B cell (primary cell): ENCODE data around the gene COL13A1. TPM values are rescaled to one million over a fixed set of nuclear protein-coding genes. Genes with fewer than 3 reads are reported as not detected.

Experiments
- ATAC-seq: fragments of 200-7000 bp; cut with Tn5 transposase; one replicate; pipeline ENCODE4 v1.10.0; 2021; ENCODE audit warnings: low read depth, mild to moderate bottlenecking, moderate number of reproducible peaks, moderate library complexity
- CTCF ChIA-PET: fragments of 350-600 bp; sonication (Branson Sonifier 250); formaldehyde crosslinking; loops from one replicate; lab custom pipeline; 2021; ENCODE audit warnings: antibody characterized with exemption, inconsistent platforms; lab: Charles Lee
- POLR2A ChIA-PET: fragments of 350-600 bp; sonication (Branson Sonifier 250); formaldehyde crosslinking; loops from one replicate; lab custom pipeline; 2021; ENCODE audit warnings: antibody characterized with exemption; lab: Charles Lee
- DNase-seq: peaks from one replicate; pipeline ENCODE4 v3.0.0; 2013
- H2AFZ ChIP-seq: 2 replicates; pipeline ENCODE4 v1.6.1; 2012; ENCODE audit warnings: mild to moderate bottlenecking, low read depth, low read length; ENCODE audit not compliant: insufficient read depth, poor library complexity, severe bottlenecking
- H3K27ac ChIP-seq, 2 donors: 1 replicate in 1 of 2; 2 replicates in 1 of 2; pipeline ENCODE4 v1.5.1; 2012 to 2013; ENCODE audit warnings: low read length in 2 of 2, mild to moderate bottlenecking in 2 of 2, moderate library complexity in 1 of 2
- H3K27me3 ChIP-seq, 4 experiments: fragments of 200-600 bp in 1 of 4; sonication (generic) in 1 of 4; replicated peaks in 1 of 4; 1 replicate in 2 of 4; 2 replicates in 2 of 4; pipeline versions ENCODE4 v1.6.1 to v1.7.0; 2013 to 2016; ENCODE audit warnings: low read length in 3 of 4, mild to moderate bottlenecking in 2 of 4, mixed read lengths in 1 of 4, moderate library complexity in 1 of 4; ENCODE audit not compliant: insufficient read depth in 4 of 4, control insufficient read depth in 3 of 4; ENCODE audit errors: control extremely low read depth in 1 of 4
- H3K36me3 ChIP-seq, 2 experiments: replicated peaks in 1 of 2; 1 replicate in 1 of 2; 2 replicates in 1 of 2; pipeline versions ENCODE4 v1.6.1 to v1.7.1; 2013; ENCODE audit warnings: low read length in 1 of 2; ENCODE audit not compliant: insufficient read depth in 2 of 2, control insufficient read depth in 1 of 2; ENCODE audit errors: control extremely low read depth in 1 of 2, extremely low read depth in 1 of 2
- H3K4me1 ChIP-seq, 2 donors: fragments of 200-600 bp in 1 of 2; sonication (generic) in 1 of 2; 1 replicate in 1 of 2; 2 replicates in 1 of 2; pipeline versions ENCODE4 v1.5.1 to v1.6.1; 2013 to 2017; ENCODE audit warnings: low read length in 2 of 2; ENCODE audit not compliant: control insufficient read depth in 2 of 2, insufficient read depth in 2 of 2
- H3K4me2 ChIP-seq: replicated peaks from 2 replicates; pipeline ENCODE3; 2012; ENCODE audit warnings: mild to moderate bottlenecking, low read depth, low read length; ENCODE audit not compliant: poor library complexity, severe bottlenecking
- H3K4me3 ChIP-seq, 5 experiments: fragments of 200-600 bp in 1 of 5; sonication (generic) in 1 of 5; 1 replicate in 3 of 5; 2 replicates in 2 of 5; pipeline versions ENCODE4 v1.5.1 to v1.7.0; 2011 to 2016; ENCODE audit warnings: low read length in 4 of 5, mild to moderate bottlenecking in 4 of 5, low read depth in 2 of 5, control low read depth in 1 of 5, moderate library complexity in 1 of 5; ENCODE audit not compliant: insufficient read depth in 1 of 5; ENCODE audit errors: control extremely low read depth in 1 of 5, extremely low read depth in 1 of 5
- H3K79me2 ChIP-seq: fragments of 200-600 bp; sonication (generic); one replicate; pipeline ENCODE4 v1.6.0; 2016; ENCODE audit warnings: low read length; ENCODE audit not compliant: control insufficient read depth, insufficient read depth
- H3K9ac ChIP-seq: fragments of 200-600 bp; sonication (generic); 2 replicates; pipeline ENCODE4 v1.6.1; 2017; ENCODE audit warnings: mild to moderate bottlenecking, low read length, moderate library complexity
- H3K9me3 ChIP-seq, 3 donors: one replicate each; pipeline versions ENCODE4 v1.6.1 to v1.7.1; 2013; ENCODE audit warnings: low read length in 2 of 3; ENCODE audit not compliant: control insufficient read depth in 2 of 3, insufficient read depth in 1 of 3; ENCODE audit errors: control extremely low read depth in 1 of 3
- H4K20me1 ChIP-seq: 2 replicates; pipeline ENCODE4 v1.6.0; 2012; ENCODE audit warnings: mild to moderate bottlenecking, low read length; ENCODE audit not compliant: insufficient read depth, control insufficient read depth, poor library complexity, severe bottlenecking
- H3K27ac Mint-ChIP-seq: one replicate; pipeline ENCODE4 v1.8.0; 2021; ENCODE audit warnings: mixed read lengths
- H3K27me3 Mint-ChIP-seq: one replicate; pipeline ENCODE4 v1.8.0; 2021; ENCODE audit warnings: mixed read lengths
- H3K4me1 Mint-ChIP-seq: one replicate; pipeline ENCODE4 v1.8.0; 2021; ENCODE audit warnings: mixed read lengths
- H3K4me3 Mint-ChIP-seq: one replicate; pipeline ENCODE4 v1.8.0; 2021; ENCODE audit warnings: mixed read lengths
- H3K9me3 Mint-ChIP-seq: one replicate; pipeline ENCODE4 v1.8.0; 2022; ENCODE audit warnings: mixed read lengths; ENCODE audit not compliant: insufficient read depth
- EZH2 ChIP-seq: IDR thresholded peaks from 2 replicates; pipeline ENCODE4 v1.6.1; 2012; ENCODE audit warnings: borderline replicate concordance, low read depth, mild to moderate bottlenecking, moderate library complexity, low read length; ENCODE audit not compliant: insufficient read depth, poor library complexity, severe bottlenecking
- WGBS: methylation state at CpG from one replicate; pipeline ENCODE4 v1.1.5; 2013; ENCODE audit warnings: missing lambda C conversion rate; ENCODE audit not compliant: insufficient coverage; 5-methylcytosine and 5-hydroxymethylcytosine counted together
- intact Hi-C: fragments of 100-400 bp; cut with micrococcal nuclease; formaldehyde crosslinking; loops from one replicate; pipeline ENCODE4 v1.10.0; 2022
- polyA plus RNA-seq: library from polyadenylated mRNA; depleted of rRNA; stranded (reverse); fragments of >200 nt; gene quantifications from 2 replicates; pipeline ENCODE4 v1.2.3, GENCODE V29; 2012
- total RNA-seq, 2 donors: library from RNA; stranded (reverse); fragments of 120-200 nt in 1 of 2; gene quantifications; 1 replicate in 1 of 2; 2 replicates in 1 of 2; pipeline versions ENCODE4 v1.2.3 to v1.2.4, GENCODE V29; 2013 to 2022
- TF ChIP-seq, protein P1 (sequence below): fragments of 200-600 bp; IDR thresholded peaks from one replicate; pipeline ENCODE4 v1.8.0; 2022; ENCODE audit warnings: antibody characterized with exemption, mild to moderate bottlenecking

Gene COL13A1
- total and polyA plus RNA-seq, 2 donors (not counting 1 experiment from before 2014, with no cell fraction given), result not detected

- ChIA-PET CTCF (no interaction called here), POLR2A (no interaction called here)
- Histone ChIP-seq H3K4me1 (peaks cover 0 to 5% of the 10 kb centered on the region in 2 donors), H3K27ac (no peak overlapping the region), H2AFZ (no peak overlapping the region), H3K4me2 (no peak overlapping the region), H3K9ac (no peak overlapping the region), H3K9me3 (no peaks in the 10 kb centered on the region), H3K79me2 (no peaks in the 10 kb centered on the region), H3K27me3 (peaks cover 0 to 9% (median 0%) of the 10 kb centered on the region in 4 experiments), H3K36me3 (no peaks in the 10 kb centered on the region), H4K20me1 (no peaks in the 10 kb centered on the region), H3K4me3 (no peak overlapping the region)
- no peak for ATAC-seq
- Mint-ChIP-seq H3K4me1 (peaks cover 6% of the 10 kb centered on the region), H3K27me3 (peaks cover 41% of the 10 kb centered on the region), H3K9me3 (no peaks in the 10 kb centered on the region), H3K4me3 (no peak overlapping the region), H3K27ac (no peak overlapping the region)
- WGBS, result 63% methylated on average over 5 of the region's 6 CpGs
- no peak for DNase-seq
- TF ChIP-seq, protein P1, sequence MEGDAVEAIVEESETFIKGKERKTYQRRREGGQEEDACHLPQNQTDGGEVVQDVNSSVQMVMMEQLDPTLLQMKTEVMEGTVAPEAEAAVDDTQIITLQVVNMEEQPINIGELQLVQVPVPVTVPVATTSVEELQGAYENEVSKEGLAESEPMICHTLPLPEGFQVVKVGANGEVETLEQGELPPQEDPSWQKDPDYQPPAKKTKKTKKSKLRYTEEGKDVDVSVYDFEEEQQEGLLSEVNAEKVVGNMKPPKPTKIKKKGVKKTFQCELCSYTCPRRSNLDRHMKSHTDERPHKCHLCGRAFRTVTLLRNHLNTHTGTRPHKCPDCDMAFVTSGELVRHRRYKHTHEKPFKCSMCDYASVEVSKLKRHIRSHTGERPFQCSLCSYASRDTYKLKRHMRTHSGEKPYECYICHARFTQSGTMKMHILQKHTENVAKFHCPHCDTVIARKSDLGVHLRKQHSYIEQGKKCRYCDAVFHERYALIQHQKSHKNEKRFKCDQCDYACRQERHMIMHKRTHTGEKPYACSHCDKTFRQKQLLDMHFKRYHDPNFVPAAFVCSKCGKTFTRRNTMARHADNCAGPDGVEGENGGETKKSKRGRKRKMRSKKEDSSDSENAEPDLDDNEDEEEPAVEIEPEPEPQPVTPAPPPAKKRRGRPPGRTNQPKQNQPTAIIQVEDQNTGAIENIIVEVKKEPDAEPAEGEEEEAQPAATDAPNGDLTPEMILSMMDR, result no peak
- no peak for TF ChIP-seq EZH2
- intact Hi-C loops, result no loop called here
These were observed 48.7 kb downstream of the COL13A1 start for GRCh38 chr10:69850440-69850839.

- DNase-seq, result no peak
- Histone ChIP-seq H3K27me3 (peaks cover 0 to 6% (median 0%) of the 10 kb centered on the region in 4 experiments), H2AFZ (no peak overlapping the region), H3K79me2 (no peaks in the 10 kb centered on the region), H3K4me2 (no peak overlapping the region), H3K36me3 (no peaks in the 10 kb centered on the region), H3K27ac (no peak overlapping the region), H3K9me3 (no peaks in the 10 kb centered on the region), H3K4me1 (no peaks in the 10 kb centered on the region), H4K20me1 (no peaks in the 10 kb centered on the region), H3K4me3 (no peak overlapping the region), H3K9ac (no peak overlapping the region)
- POLR2A ChIA-PET, result no interaction called here
- CTCF ChIA-PET, result interaction anchor here (0.7 kb wide), 1 partner anchor 1169 kb away, joined by 3 read pairs; no protein-coding TSS in a partner anchor
- intact Hi-C loops, result no loop called here
- H3K27me3 Mint-ChIP-seq, result peaks cover 37% of the 10 kb centered on the region
- no peak overlapping the region for H3K27ac Mint-ChIP-seq
- peaks cover 2% of the 10 kb centered on the region for H3K4me1 Mint-ChIP-seq
- TF ChIP-seq EZH2, result no peak
- TF ChIP-seq, protein P1, result no peak
- H3K9me3 Mint-ChIP-seq, result no peaks in the 10 kb centered on the region
- no peak for ATAC-seq
- H3K4me3 Mint-ChIP-seq, result no peak overlapping the region
- WGBS, result no CpG with 5 or more reads among the region's 1 CpG
These were observed 49.6 kb downstream of the COL13A1 start for GRCh38 chr10:69851306-69851705.
